ENCODE measurements around the gene TOP2A. TPM values are rescaled to one million over a fixed set of nuclear protein-coding genes. Genes with fewer than 3 reads are reported as not detected.

TOP2A gene, protein sequence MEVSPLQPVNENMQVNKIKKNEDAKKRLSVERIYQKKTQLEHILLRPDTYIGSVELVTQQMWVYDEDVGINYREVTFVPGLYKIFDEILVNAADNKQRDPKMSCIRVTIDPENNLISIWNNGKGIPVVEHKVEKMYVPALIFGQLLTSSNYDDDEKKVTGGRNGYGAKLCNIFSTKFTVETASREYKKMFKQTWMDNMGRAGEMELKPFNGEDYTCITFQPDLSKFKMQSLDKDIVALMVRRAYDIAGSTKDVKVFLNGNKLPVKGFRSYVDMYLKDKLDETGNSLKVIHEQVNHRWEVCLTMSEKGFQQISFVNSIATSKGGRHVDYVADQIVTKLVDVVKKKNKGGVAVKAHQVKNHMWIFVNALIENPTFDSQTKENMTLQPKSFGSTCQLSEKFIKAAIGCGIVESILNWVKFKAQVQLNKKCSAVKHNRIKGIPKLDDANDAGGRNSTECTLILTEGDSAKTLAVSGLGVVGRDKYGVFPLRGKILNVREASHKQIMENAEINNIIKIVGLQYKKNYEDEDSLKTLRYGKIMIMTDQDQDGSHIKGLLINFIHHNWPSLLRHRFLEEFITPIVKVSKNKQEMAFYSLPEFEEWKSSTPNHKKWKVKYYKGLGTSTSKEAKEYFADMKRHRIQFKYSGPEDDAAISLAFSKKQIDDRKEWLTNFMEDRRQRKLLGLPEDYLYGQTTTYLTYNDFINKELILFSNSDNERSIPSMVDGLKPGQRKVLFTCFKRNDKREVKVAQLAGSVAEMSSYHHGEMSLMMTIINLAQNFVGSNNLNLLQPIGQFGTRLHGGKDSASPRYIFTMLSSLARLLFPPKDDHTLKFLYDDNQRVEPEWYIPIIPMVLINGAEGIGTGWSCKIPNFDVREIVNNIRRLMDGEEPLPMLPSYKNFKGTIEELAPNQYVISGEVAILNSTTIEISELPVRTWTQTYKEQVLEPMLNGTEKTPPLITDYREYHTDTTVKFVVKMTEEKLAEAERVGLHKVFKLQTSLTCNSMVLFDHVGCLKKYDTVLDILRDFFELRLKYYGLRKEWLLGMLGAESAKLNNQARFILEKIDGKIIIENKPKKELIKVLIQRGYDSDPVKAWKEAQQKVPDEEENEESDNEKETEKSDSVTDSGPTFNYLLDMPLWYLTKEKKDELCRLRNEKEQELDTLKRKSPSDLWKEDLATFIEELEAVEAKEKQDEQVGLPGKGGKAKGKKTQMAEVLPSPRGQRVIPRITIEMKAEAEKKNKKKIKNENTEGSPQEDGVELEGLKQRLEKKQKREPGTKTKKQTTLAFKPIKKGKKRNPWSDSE (N-terminal part only)
- total RNA-seq (2022): 226 and 237 TPM in 2 replicates
- Bru-seq, nascent RNA: percentile 94 among the genes with signal in this experiment
- BruChase-seq, experiment 1, labeled RNA remaining after a 2-hour chase: percentile 97 among the genes with signal in this experiment
- BruChase-seq, experiment 2, labeled RNA remaining after a 6-hour chase: percentile 99 among the genes with signal in this experiment
- long read RNA-seq, full-length matches to known transcripts: 121 of 209 reads
- long read RNA-seq, partial matches to known transcripts: 65 of 209 reads
- long read RNA-seq, other reads (novel, unspliced or antisense): 23 of 209 reads

DNA sequence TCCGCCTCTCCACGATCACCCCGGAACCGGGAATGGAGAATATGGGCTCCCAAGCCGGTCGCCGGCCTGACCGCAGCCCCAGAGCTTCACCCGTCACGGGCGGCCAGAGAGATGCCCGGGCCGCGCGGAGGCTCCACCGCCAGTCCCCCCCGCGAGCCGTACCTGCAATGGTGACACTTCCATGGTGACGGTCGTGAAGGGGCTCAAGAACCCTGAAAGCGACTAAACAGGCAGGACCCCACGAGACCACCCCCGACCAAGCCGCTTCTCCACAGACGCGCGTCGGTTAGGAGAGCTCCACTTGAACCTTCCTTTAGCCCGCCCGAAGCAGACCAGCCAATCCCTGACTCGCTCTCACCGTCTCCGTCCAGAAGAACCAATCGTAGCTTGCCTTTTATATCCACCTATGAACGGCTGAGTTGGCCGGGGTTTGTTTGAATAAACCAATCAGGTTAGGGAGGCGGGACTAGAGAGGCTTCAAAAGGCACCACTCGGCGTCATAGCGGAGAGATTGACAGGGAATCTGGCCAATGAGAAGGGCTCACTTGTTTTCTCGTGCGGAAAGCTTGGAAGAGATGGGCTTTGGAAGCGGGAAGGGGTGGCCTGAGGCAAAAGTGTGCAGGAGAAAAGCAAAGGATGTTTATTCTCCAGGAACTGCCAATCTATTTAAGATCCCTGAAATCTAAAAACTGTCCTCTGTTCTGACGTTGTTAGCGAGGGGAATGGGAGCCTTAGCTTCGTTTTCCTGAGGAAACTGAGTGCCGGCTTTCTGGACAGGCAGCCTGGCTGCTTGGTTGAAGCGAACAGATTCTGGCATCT, at the start of gene TOP2A:
Gene TOP2A (minus strand): TSS at position 288 of the 819 bp plus-strand sequence. CDS start 105 bp downstream, at position 183.
- peaks cover 16% of the 10 kb centered on the region; the same call in 1 of the 2 replicates for H3K4me1 ChIP-seq
- Mint-ChIP-seq H3K4me1 (ENCODE audit: low read depth, unreplicated experiment) (no peaks in the 10 kb centered on the region), H3K27me3 (ENCODE audit: insufficient read depth, unreplicated experiment) (no peaks in the 10 kb centered on the region), H3K9me3 (ENCODE audit: unreplicated experiment) (no peaks in the 10 kb centered on the region), H3K27ac (ENCODE audit: unreplicated experiment) (peak within 1 kb of the TSS; percentile 99), H3K4me3 (ENCODE audit: unreplicated experiment) (peak within 1 kb of the TSS; percentile 99), H3K36me3 (ENCODE audit: insufficient read depth, unreplicated experiment) (peaks cover 43% of the 10 kb centered on the region)
- intact Hi-C loops (cut with micrococcal nuclease; ENCODE audit: unreplicated experiment): loop anchor here (2.0 kb wide), 1 partner anchor 55 kb away; no protein-coding TSS in a partner anchor
- TF ChIP-seq, protein P1, sequence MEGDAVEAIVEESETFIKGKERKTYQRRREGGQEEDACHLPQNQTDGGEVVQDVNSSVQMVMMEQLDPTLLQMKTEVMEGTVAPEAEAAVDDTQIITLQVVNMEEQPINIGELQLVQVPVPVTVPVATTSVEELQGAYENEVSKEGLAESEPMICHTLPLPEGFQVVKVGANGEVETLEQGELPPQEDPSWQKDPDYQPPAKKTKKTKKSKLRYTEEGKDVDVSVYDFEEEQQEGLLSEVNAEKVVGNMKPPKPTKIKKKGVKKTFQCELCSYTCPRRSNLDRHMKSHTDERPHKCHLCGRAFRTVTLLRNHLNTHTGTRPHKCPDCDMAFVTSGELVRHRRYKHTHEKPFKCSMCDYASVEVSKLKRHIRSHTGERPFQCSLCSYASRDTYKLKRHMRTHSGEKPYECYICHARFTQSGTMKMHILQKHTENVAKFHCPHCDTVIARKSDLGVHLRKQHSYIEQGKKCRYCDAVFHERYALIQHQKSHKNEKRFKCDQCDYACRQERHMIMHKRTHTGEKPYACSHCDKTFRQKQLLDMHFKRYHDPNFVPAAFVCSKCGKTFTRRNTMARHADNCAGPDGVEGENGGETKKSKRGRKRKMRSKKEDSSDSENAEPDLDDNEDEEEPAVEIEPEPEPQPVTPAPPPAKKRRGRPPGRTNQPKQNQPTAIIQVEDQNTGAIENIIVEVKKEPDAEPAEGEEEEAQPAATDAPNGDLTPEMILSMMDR (IDR thresholded peaks at IDR 0.05; ENCODE audit: insufficient read depth in 1 of 2, low read depth in 1 of 2, low read length in 1 of 2, severe bottlenecking in 1 of 2, unreplicated experiment in 1 of 2): no peak
- H3K27me3 ChIP-seq (replicated peaks; ENCODE audit: control insufficient read depth, insufficient read depth, low read length): no peaks in the 10 kb centered on the region
- BruUV-seq (replicated peaks): TSS peak; percentile 94
- H3K4me3 ChIP-seq (ENCODE audit: low read depth, low read length): peak within 1 kb of the TSS; percentile 89
- H3K36me3 ChIP-seq (ENCODE audit: control insufficient read depth, insufficient read depth, low read length): no peaks in the 10 kb centered on the region
- no peaks in the 10 kb centered on the region for H3K9me3 ChIP-seq
- CTCF ChIA-PET: interaction anchor here (0.6 to 2.0 kb wide), 20 partner anchors 9 to 1270 kb away, joined by 3 to 34 read pairs (median 4); partner anchors contain the start of genes EIF1, IGFBP4 and WIPF2
- peak; percentile 99 to 100 for DNase-seq
- POLR2A ChIA-PET: interaction anchor here (0.6 to 1.6 kb wide), 13 partner anchors 14 to 1272 kb away, joined by 3 to 16 read pairs (median 3); partner anchors contain the start of genes CDC6, NR1D1 and WIPF2

DNA sequence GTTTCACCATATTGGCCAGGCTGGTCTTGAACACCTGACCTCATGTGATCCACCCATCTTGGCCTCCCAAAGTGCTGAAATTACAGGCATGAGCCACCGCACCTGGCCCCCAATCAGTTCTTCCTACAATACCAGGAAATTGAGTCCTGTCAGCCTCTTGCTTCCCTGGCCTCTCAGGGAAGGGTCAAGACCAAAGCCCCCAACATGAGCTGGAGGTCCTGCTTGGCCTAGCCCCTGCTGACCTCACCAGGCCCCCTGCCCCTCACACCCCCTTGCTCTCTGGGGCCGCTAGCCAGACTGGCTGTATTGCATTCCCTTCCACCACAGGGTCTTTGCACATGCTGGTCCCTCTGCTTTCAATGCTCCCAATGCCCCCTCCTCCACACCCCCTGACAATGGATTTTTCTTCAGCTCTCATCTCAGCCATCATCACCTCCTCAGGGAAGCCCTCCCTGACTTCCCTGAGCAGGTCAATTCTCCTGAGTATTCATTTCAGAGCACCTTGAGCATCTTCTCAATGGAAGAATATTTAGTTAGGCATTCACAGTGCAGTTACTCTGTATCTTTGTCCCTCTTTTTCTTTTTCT, 49.7 kb upstream of the TOP2A start:
- Histone ChIP-seq H3K27me3 (replicated peaks; ENCODE audit: control insufficient read depth, insufficient read depth, low read length) (no peaks in the 10 kb centered on the region), H3K36me3 (ENCODE audit: control insufficient read depth, insufficient read depth, low read length) (no peaks in the 10 kb centered on the region), H3K4me3 (ENCODE audit: low read depth, low read length) (no peak overlapping the region), H3K9me3 (no peaks in the 10 kb centered on the region), H3K4me1 (no peaks in the 10 kb centered on the region)
- H3K9me3 Mint-ChIP-seq (ENCODE audit: unreplicated experiment): no peaks in the 10 kb centered on the region
- ChIA-PET CTCF (interaction anchor here (0.5 to 1.2 kb wide), 2 partner anchors 12 to 179 kb away, joined by 3 to 5 read pairs; no protein-coding TSS in a partner anchor), POLR2A (no interaction called here)
- no peak overlapping the region for H3K4me3 Mint-ChIP-seq (ENCODE audit: unreplicated experiment)
- no peaks in the 10 kb centered on the region for H3K4me1 Mint-ChIP-seq (ENCODE audit: low read depth, unreplicated experiment)
- DNase-seq: no peak
- intact Hi-C loops (cut with micrococcal nuclease; ENCODE audit: unreplicated experiment): no loop called here
- no TSS peak for BruUV-seq (replicated peaks)
- no peaks in the 10 kb centered on the region for H3K27me3 Mint-ChIP-seq (ENCODE audit: insufficient read depth, unreplicated experiment)
- TF ChIP-seq, protein P1 (IDR thresholded peaks at IDR 0.05; ENCODE audit: insufficient read depth in 1 of 2, low read depth in 1 of 2, low read length in 1 of 2, severe bottlenecking in 1 of 2, unreplicated experiment in 1 of 2): no peak
- H3K36me3 Mint-ChIP-seq (ENCODE audit: insufficient read depth, unreplicated experiment): no peaks in the 10 kb centered on the region
- H3K27ac Mint-ChIP-seq (ENCODE audit: unreplicated experiment): no peak overlapping the region
